Trophoblast cell (in vitro differentiated cells and primary cell): ENCODE data around the gene NPSR1.
"Not testable (repeated sequence)": the region's sequence is repeated elsewhere in the genome, so short reads cannot be mapped to it uniquely, and the experiment has no call there.

Experiments used
- DNase-seq, 2 donors: peaks; one replicate each; pipeline ENCODE4 v3.0.0-alpha.2; 2016
- H2AFZ ChIP-seq: 2 replicates; pipeline ENCODE4 v1.6.1; 2013; ENCODE audit warnings: low read length, moderate library complexity, mild to moderate bottlenecking; ENCODE audit not compliant: insufficient read depth, poor library complexity
- H2AK5ac ChIP-seq: 2 replicates; pipeline ENCODE4 v1.6.1; 2013; ENCODE audit warnings: mild to moderate bottlenecking, low read length
- H2BK120ac ChIP-seq: 2 replicates; pipeline ENCODE4 v1.6.1; 2013; ENCODE audit warnings: low read length, mild to moderate bottlenecking, moderate library complexity; ENCODE audit not compliant: insufficient read depth, poor library complexity
- H2BK12ac ChIP-seq: 2 replicates; pipeline ENCODE4 v1.6.1; 2013; ENCODE audit warnings: mild to moderate bottlenecking, low read length, moderate library complexity
- H2BK5ac ChIP-seq: 2 replicates; pipeline ENCODE4 v1.6.1; 2013; ENCODE audit warnings: low read length, low read depth, moderate library complexity, mild to moderate bottlenecking; ENCODE audit not compliant: poor library complexity
- H3K14ac ChIP-seq: 2 replicates; pipeline ENCODE4 v1.6.1; 2013; ENCODE audit warnings: mild to moderate bottlenecking, low read length
- H3K18ac ChIP-seq: 2 replicates; pipeline ENCODE4 v1.6.1; 2013; ENCODE audit warnings: mild to moderate bottlenecking, low read length
- H3K23ac ChIP-seq: 2 replicates; pipeline ENCODE4 v1.6.1; 2013; ENCODE audit warnings: low read length
- H3K27ac ChIP-seq: 2 replicates; pipeline ENCODE4 v1.5.1; 2013; ENCODE audit warnings: low read depth, mild to moderate bottlenecking, inconsistent platforms, low read length, moderate library complexity
- H3K27me3 ChIP-seq: 2 replicates; pipeline ENCODE4 v1.6.1; 2013; ENCODE audit warnings: inconsistent platforms, mild to moderate bottlenecking, low read length, moderate library complexity; ENCODE audit not compliant: insufficient read depth
- H3K36me3 ChIP-seq, 2 experiments: 1 replicate in 1 of 2; 2 replicates in 1 of 2; pipeline ENCODE4 v1.6.1; 2013; ENCODE audit warnings: low read length in 2 of 2, mild to moderate bottlenecking in 2 of 2, moderate library complexity in 1 of 2; ENCODE audit not compliant: insufficient read depth in 2 of 2, control insufficient read depth in 1 of 2
- H3K4ac ChIP-seq: 2 replicates; pipeline ENCODE4 v1.6.1; 2013; ENCODE audit warnings: low read depth, mild to moderate bottlenecking, low read length, moderate library complexity
- H3K4me1 ChIP-seq, 2 experiments: 1 replicate in 1 of 2; 2 replicates in 1 of 2; pipeline ENCODE4 v1.6.1; 2013; ENCODE audit warnings: low read length in 2 of 2, mild to moderate bottlenecking in 2 of 2, moderate library complexity in 1 of 2; ENCODE audit not compliant: insufficient read depth in 2 of 2, control insufficient read depth in 1 of 2
- H3K4me2 ChIP-seq: 2 replicates; pipeline ENCODE4 v1.6.1; 2013; ENCODE audit warnings: inconsistent platforms, mild to moderate bottlenecking, low read length, moderate library complexity
- H3K4me3 ChIP-seq: 2 replicates; pipeline ENCODE4 v1.5.1; 2013; ENCODE audit warnings: mild to moderate bottlenecking, low read depth, low read length, inconsistent platforms
- H3K79me1 ChIP-seq: one replicate; pipeline ENCODE4 v1.6.1; 2013; ENCODE audit warnings: low read length
- H3K79me2 ChIP-seq: 2 replicates; pipeline ENCODE4 v1.6.1; 2013; ENCODE audit warnings: low read length, mild to moderate bottlenecking; ENCODE audit not compliant: control insufficient read depth, insufficient read depth, poor library complexity
- H3K9ac ChIP-seq: 2 replicates; pipeline ENCODE4 v1.6.1; 2013; ENCODE audit warnings: mild to moderate bottlenecking, low read length
- H3K9me3 ChIP-seq: 2 replicates; pipeline ENCODE4 v1.6.1; 2013; ENCODE audit warnings: low read depth, mild to moderate bottlenecking, control low read depth, inconsistent platforms, low read length; ENCODE audit not compliant: insufficient read depth
- H4K12ac ChIP-seq: 2 replicates; pipeline ENCODE4 v1.6.1; 2013; ENCODE audit warnings: low read depth, mild to moderate bottlenecking, low read length, moderate library complexity
- H4K8ac ChIP-seq: 2 replicates; pipeline ENCODE4 v1.6.1; 2013; ENCODE audit warnings: low read depth, mild to moderate bottlenecking, low read length, moderate library complexity
- H4K91ac ChIP-seq: one replicate; pipeline ENCODE4 v1.6.1; 2013; ENCODE audit warnings: low read depth, mild to moderate bottlenecking, low read length, moderate library complexity
- WGBS: extraction: QIAGEN DNeasy Blood & Tissue Kit; methylation state at CpG from one replicate; pipeline ENCODE4 v1.1.7; 2013; ENCODE audit warnings: missing lambda C conversion rate; ENCODE audit not compliant: insufficient read length, insufficient coverage; ENCODE audit errors: extremely low coverage; 5-methylcytosine and 5-hydroxymethylcytosine counted together

The NPSR1 gene

GRCh38 chr7:34858444-34858843 is 200.4 kb downstream of the NPSR1 start:
- not testable (repeated sequence) for H2BK120ac ChIP-seq, H4K12ac ChIP-seq, H3K9me3 ChIP-seq, H3K27me3 ChIP-seq, H3K79me1 ChIP-seq, H3K14ac ChIP-seq, H2BK12ac ChIP-seq, H3K9ac ChIP-seq, H2BK5ac ChIP-seq, H3K4ac ChIP-seq, H4K91ac ChIP-seq, H2AK5ac ChIP-seq, H3K36me3 ChIP-seq, H3K18ac ChIP-seq, H4K8ac ChIP-seq, H3K27ac ChIP-seq, H3K4me2 ChIP-seq, H3K4me1 ChIP-seq, DNase-seq, H3K23ac ChIP-seq, H3K4me3 ChIP-seq, H3K79me2 ChIP-seq, H2AFZ ChIP-seq
- no CpG with 5 or more reads among the region's 2 CpGs for WGBS

- H3K79me1 ChIP-seq, H3K36me3 ChIP-seq, H3K18ac ChIP-seq, H3K23ac ChIP-seq, H3K9ac ChIP-seq, H2BK120ac ChIP-seq, H2AK5ac ChIP-seq, H3K79me2 ChIP-seq, H3K4me3 ChIP-seq, H4K12ac ChIP-seq, H3K4me1 ChIP-seq, H4K8ac ChIP-seq, H4K91ac ChIP-seq, H2BK5ac ChIP-seq, H2BK12ac ChIP-seq, H3K14ac ChIP-seq, H3K27ac ChIP-seq, H3K27me3 ChIP-seq, DNase-seq, H3K9me3 ChIP-seq, H3K4ac ChIP-seq, H3K4me2 ChIP-seq, H2AFZ ChIP-seq: not testable (repeated sequence)
- WGBS = no CpG with 5 or more reads among the region's 1 CpG
Measured at GRCh38 chr7:34859281-34859680, 201.3 kb downstream of the NPSR1 start.

- H2AK5ac ChIP-seq, H3K9me3 ChIP-seq, H3K27me3 ChIP-seq, H4K91ac ChIP-seq, H3K9ac ChIP-seq, H3K14ac ChIP-seq, H4K8ac ChIP-seq, DNase-seq, H3K18ac ChIP-seq, H3K79me2 ChIP-seq, H3K23ac ChIP-seq, H3K4me3 ChIP-seq, H3K79me1 ChIP-seq, H2BK5ac ChIP-seq, H3K4me2 ChIP-seq, H3K27ac ChIP-seq, H3K36me3 ChIP-seq, H4K12ac ChIP-seq, H2AFZ ChIP-seq, H2BK12ac ChIP-seq, H3K4ac ChIP-seq, H2BK120ac ChIP-seq, H3K4me1 ChIP-seq: not testable (repeated sequence)
- WGBS = no CpG with 5 or more reads among the region's 5 CpGs
Measured at GRCh38 chr7:34866222-34866621, 208.2 kb downstream of the NPSR1 start.

- not testable (repeated sequence) for H3K27me3 ChIP-seq, H3K14ac ChIP-seq, H2BK12ac ChIP-seq, H2BK5ac ChIP-seq, H3K4me1 ChIP-seq, H4K91ac ChIP-seq, H3K79me2 ChIP-seq, H3K4me3 ChIP-seq, H3K36me3 ChIP-seq, H3K4ac ChIP-seq, H4K8ac ChIP-seq, H3K79me1 ChIP-seq, H3K23ac ChIP-seq, H2BK120ac ChIP-seq, H2AK5ac ChIP-seq, H3K9me3 ChIP-seq, H3K27ac ChIP-seq, H3K9ac ChIP-seq, DNase-seq, H2AFZ ChIP-seq, H3K4me2 ChIP-seq, H4K12ac ChIP-seq, H3K18ac ChIP-seq
- WGBS = no CpG with 5 or more reads among the region's 3 CpGs
Measured at GRCh38 chr7:34867341-34867740, 209.3 kb downstream of the NPSR1 start.
